Measurements from ENCODE around the gene SPPL3.

The SPPL3 gene

DNA sequence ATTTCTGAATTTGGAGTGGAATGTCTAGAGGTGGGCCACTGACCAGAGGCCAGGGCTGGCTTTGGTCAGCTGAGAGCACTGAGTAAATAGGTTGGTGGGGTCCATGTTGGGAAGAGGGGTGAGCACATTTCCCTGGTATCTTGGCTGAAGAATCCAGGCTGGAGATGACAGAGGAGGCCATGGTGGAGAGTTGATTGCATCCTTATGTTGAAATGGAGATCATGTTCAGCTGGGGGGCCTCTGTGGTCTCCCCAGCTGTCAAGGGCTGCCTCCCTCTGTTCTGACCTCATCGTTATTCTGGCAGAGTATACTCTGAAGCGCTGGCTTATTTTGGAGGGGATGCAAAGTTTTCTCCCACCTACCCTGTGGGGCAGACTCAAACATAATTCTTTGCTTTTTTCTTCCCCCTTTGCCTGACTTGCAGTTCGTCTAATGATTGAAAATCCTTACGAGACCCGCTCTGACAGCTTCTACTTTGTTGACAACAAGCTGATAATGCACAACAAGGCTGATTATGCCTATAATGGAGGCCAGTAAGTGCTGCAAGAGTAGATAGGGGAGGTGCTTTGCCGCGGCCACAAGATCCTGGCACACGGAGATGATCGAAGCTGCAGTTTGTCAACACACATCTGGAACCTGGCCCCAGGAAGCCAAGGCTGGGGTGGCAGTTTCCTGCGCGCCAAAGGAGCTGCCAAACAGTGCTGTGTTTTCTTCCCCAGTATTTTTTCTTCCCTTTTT, 184.5 kb downstream of the SPPL3 start:
- DNase-seq, result no peak

DNA sequence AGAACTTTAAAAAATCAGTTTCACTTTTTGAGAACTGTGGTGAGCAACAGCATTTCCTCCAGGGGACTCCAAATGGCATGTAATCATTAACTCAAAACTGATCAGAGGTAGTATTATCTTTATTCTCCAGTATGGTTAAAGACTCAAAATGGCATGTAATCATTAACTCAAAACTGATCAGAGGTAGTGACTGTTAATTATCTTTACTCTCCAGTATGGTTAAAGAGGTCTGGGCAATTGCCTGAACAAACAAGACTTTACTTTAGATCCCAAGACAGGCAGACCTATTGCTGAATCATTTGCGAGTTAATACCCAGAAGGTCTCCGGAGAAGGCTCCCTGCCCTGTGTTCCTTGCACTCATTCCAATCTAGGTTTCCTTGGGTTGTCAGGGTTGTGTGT, 185.1 kb downstream of the SPPL3 start:
- no peak for DNase-seq

DNA sequence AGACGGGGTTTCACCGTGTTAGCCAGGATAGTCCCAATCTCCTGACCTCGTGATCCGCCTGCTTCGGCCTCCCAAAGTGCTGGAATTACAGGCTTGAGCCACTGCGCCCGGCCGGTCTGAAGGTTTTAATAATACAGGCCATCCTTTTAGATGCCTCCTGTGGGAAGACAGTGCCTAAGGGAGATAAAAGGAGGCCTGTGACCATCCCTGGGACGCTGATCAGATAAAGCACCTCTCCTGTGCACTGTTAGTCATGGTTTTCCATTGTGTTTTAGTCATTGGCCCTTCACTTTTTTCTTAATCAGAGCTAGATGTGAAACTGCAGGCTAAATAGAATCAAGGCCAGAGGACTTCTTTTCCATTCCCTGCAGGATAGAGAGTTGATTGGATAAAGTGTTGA, 186.1 kb downstream of the SPPL3 start:
- DNase-seq, result no peak

DNA sequence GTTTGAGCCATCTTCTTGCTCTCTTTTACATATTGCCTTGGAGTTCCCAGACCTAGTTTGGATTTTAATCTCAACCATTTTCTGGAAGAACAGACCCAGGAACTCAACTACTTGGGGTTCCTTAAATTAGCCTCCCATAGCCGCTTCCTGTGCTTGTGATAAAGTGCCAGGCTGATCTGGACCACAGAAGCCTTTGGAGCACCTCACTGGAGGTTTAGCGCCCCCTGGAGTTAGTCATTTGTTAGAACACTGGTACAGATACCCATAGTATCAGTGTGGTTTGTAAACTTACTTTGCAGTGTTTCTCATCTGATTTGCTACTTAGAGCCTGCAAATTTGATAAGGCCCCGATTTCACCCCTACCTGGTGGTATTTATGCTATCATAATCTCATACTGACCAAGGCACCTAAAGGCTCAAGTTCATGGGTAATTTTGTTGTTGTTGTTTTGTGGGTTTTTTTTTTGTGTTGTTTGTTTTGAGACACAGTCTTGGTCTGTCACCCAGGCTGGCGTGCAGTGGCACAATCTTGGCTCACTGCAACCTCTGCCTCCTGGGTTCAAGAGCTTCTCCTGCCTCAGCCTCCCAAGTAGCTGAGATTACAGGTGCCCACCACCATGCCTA, 190.2 kb downstream of the SPPL3 start:
- DNase-seq, result peak; percentile 59 to 62

DNA sequence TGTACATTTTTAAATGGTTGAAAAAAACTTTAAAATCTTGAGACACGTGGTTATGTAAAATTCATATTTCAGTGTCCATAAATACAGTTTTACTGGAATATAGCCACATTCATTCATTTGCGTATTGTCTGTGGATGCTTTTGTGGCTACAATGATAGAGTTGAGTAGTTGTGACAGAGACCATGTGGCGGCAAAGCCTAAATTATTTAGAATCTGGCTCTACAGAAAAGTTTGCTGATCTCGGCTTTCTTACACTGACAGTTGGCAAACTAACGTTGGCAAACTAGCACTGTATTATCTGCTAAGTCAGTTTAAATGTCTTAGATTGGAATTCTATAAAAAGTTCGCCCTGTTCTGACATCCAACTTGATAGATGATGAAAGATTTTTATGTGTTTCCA, 191.5 kb downstream of the SPPL3 start:
- DNase-seq, result no peak

Data from activated CD4-positive, alpha-beta T cell treated with anti-CD3 and anti-CD28 coated beads, Interleukin-2, amount 50 U/mL, for 4 hours (primary cell).